Measurements from ENCODE around the gene BACH2.

The BACH2 gene

DNA sequence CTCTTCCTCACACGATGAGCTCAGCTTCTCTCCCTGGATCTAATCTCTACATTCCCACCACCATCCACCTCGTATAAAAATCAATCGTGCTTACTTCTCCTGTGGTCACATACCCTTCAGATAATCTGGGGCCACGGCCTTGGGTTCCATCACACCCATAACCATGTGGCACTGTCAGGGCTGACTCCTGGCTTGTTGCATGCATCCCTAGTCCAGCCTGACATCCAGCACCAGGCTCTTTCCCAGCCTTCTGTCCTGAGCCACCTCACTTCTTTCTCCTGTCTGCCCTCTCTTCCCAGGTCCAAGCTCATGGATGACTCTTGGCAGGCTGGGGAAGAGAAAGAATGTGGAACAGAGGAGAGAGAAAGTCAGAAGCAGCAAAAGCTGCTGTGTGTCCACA, 199.8 kb downstream of the BACH2 start:
- H2AFZ ChIP-seq (ENCODE audit: low read length), result no peak overlapping the region
- no peaks in the 10 kb centered on the region for H3K36me3 ChIP-seq (replicated peaks in 1 of 2; ENCODE audit: control insufficient read depth in 2 of 2, insufficient read depth in 2 of 2, low read length in 2 of 2)
- no peak overlapping the region for H2BK12ac ChIP-seq (ENCODE audit: low read length)
- H3K18ac ChIP-seq (ENCODE audit: low read length), result no peak overlapping the region
- H3K27me3 ChIP-seq (ENCODE audit: control insufficient read depth in 3 of 3, insufficient read depth in 3 of 3, low read depth in 1 of 3, low read length in 3 of 3), result no peaks in the 10 kb centered on the region
- no peak overlapping the region for H2BK120ac ChIP-seq (ENCODE audit: low read depth, low read length)
- H3K23ac ChIP-seq (ENCODE audit: low read depth, low read length, poor library complexity), result no peak overlapping the region
- H2BK15ac ChIP-seq (ENCODE audit: low read length), result no peak overlapping the region
- peaks cover 0 to 5% of the 10 kb centered on the region in 2 donors for H3K9me3 ChIP-seq (replicated peaks in 1 of 2; ENCODE audit: control insufficient read depth in 2 of 2, insufficient read depth in 1 of 2, low read depth in 1 of 2, low read length in 2 of 2)
- no peak overlapping the region for H3K9ac ChIP-seq (ENCODE audit: low read depth, low read length, poor library complexity)
- no peak overlapping the region for H2AK5ac ChIP-seq (ENCODE audit: low read depth, low read length)
- H4K8ac ChIP-seq (ENCODE audit: low read depth, low read length), result no peak overlapping the region
- WGBS, 2 donors (ENCODE audit: extremely low coverage in 2 of 2, insufficient read length in 2 of 2, insufficient replicate concordance in 1 of 2), result no CpG with 5 or more reads among the region's 4 CpGs
- no peak overlapping the region for H4K91ac ChIP-seq (ENCODE audit: low read depth, low read length, poor library complexity)
- no peaks in the 10 kb centered on the region for H3K79me1 ChIP-seq (ENCODE audit: low read depth, low read length)
- no peak overlapping the region for H3K27ac ChIP-seq (replicated peaks; ENCODE audit: low read length)
- H3K4me2 ChIP-seq (ENCODE audit: insufficient read depth, low read length, poor library complexity, severe bottlenecking), result no peak overlapping the region
- no peak overlapping the region for H3K14ac ChIP-seq (ENCODE audit: low read length)
- H2BK5ac ChIP-seq (ENCODE audit: low read length), result no peak overlapping the region
- no peak for DNase-seq (ENCODE audit: low spot score)
- no peak overlapping the region for H3K4me3 ChIP-seq (ENCODE audit: low read length in 2 of 2)
- no peak overlapping the region for H3K4ac ChIP-seq (ENCODE audit: low read length)
- peaks cover 0 to 5% of the 10 kb centered on the region in 2 donors for H3K4me1 ChIP-seq (ENCODE audit: control insufficient read depth in 2 of 2, insufficient read depth in 1 of 2, low read depth in 1 of 2, low read length in 2 of 2)

DNA sequence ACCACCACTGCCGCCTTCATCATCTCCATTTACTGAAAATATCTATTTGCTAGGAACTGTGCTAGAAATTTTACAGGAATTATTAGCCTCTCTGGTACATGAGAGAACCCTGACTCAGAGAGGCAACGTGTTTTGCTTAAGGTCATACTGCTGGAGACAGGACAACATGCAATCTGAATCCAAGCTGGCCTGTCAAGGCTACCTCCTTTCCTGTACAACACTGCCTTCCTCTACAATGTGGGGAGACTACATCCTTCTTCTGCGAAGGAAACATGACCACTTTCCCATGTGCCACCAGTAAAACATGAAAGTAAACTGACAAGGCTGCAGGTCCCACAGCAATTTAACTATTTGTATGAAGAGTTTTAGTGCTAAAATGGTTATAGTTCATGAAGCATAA, 200.9 kb downstream of the BACH2 start:
- no peak for DNase-seq (ENCODE audit: low spot score)
- WGBS, 2 donors (ENCODE audit: extremely low coverage in 2 of 2, insufficient read length in 2 of 2, insufficient replicate concordance in 1 of 2), result no CpG with 5 or more reads among the region's 3 CpGs
- no peaks in the 10 kb centered on the region for H3K36me3 ChIP-seq (replicated peaks in 1 of 2; ENCODE audit: control insufficient read depth in 2 of 2, insufficient read depth in 2 of 2, low read length in 2 of 2)
- no peaks in the 10 kb centered on the region for H3K79me1 ChIP-seq (ENCODE audit: low read depth, low read length)
- H3K14ac ChIP-seq (ENCODE audit: low read length), result no peak overlapping the region
- no peak overlapping the region for H2BK12ac ChIP-seq (ENCODE audit: low read length)
- H4K8ac ChIP-seq (ENCODE audit: low read depth, low read length), result no peak overlapping the region
- H3K4me1 ChIP-seq (ENCODE audit: control insufficient read depth in 2 of 2, insufficient read depth in 1 of 2, low read depth in 1 of 2, low read length in 2 of 2), result peaks cover 0 to 5% of the 10 kb centered on the region in 2 donors
- no peak overlapping the region for H3K23ac ChIP-seq (ENCODE audit: low read depth, low read length, poor library complexity)
- no peak overlapping the region for H3K18ac ChIP-seq (ENCODE audit: low read length)
- H2AK5ac ChIP-seq (ENCODE audit: low read depth, low read length), result no peak overlapping the region
- no peak overlapping the region for H3K9ac ChIP-seq (ENCODE audit: low read depth, low read length, poor library complexity)
- no peak overlapping the region for H3K4me3 ChIP-seq (ENCODE audit: low read length in 2 of 2)
- no peak overlapping the region for H3K4me2 ChIP-seq (ENCODE audit: insufficient read depth, low read length, poor library complexity, severe bottlenecking)
- H4K91ac ChIP-seq (ENCODE audit: low read depth, low read length, poor library complexity), result no peak overlapping the region
- H3K27me3 ChIP-seq (ENCODE audit: control insufficient read depth in 3 of 3, insufficient read depth in 3 of 3, low read depth in 1 of 3, low read length in 3 of 3), result no peaks in the 10 kb centered on the region
- no peak overlapping the region for H2AFZ ChIP-seq (ENCODE audit: low read length)
- no peak overlapping the region for H2BK5ac ChIP-seq (ENCODE audit: low read length)
- H2BK120ac ChIP-seq (ENCODE audit: low read depth, low read length), result no peak overlapping the region
- no peak overlapping the region for H3K4ac ChIP-seq (ENCODE audit: low read length)
- H2BK15ac ChIP-seq (ENCODE audit: low read length), result no peak overlapping the region
- H3K27ac ChIP-seq (replicated peaks; ENCODE audit: low read length), result no peak overlapping the region
- peaks cover 0 to 2% of the 10 kb centered on the region in 2 donors for H3K9me3 ChIP-seq (replicated peaks in 1 of 2; ENCODE audit: control insufficient read depth in 2 of 2, insufficient read depth in 1 of 2, low read depth in 1 of 2, low read length in 2 of 2)

DNA sequence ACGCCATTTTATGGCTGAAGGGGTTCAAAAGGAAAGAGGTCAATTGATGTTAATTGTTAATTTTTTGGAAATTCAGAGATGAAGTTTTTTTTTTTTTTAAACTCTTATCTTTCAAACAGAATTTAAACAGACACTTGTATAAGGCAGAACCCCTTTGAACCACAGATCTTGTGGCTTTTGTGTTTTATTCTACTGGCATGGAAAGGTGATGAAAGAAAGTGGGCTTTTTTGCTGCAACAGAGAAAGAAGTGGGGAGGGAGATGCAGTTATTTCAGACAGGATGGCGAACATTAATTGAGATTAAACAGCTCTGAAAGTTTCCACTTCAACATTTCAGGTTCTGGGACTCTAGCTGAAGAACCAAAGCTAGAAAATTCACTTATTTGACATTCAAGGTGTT, 201.5 kb downstream of the BACH2 start:
- Histone ChIP-seq H2BK120ac (ENCODE audit: low read depth, low read length) (no peak overlapping the region), H4K91ac (ENCODE audit: low read depth, low read length, poor library complexity) (no peak overlapping the region), H4K8ac (ENCODE audit: low read depth, low read length) (no peak overlapping the region), H3K4me1 (ENCODE audit: control insufficient read depth in 2 of 2, insufficient read depth in 1 of 2, low read depth in 1 of 2, low read length in 2 of 2) (peaks cover 0 to 5% of the 10 kb centered on the region in 2 donors), H3K27me3 (ENCODE audit: control insufficient read depth in 3 of 3, insufficient read depth in 3 of 3, low read depth in 1 of 3, low read length in 3 of 3) (no peaks in the 10 kb centered on the region), H3K4me2 (ENCODE audit: insufficient read depth, low read length, poor library complexity, severe bottlenecking) (no peak overlapping the region), H3K27ac (replicated peaks; ENCODE audit: low read length) (no peak overlapping the region), H2BK15ac (ENCODE audit: low read length) (no peak overlapping the region), H3K18ac (ENCODE audit: low read length) (no peak overlapping the region), H3K4ac (ENCODE audit: low read length) (no peak overlapping the region), H3K36me3 (replicated peaks in 1 of 2; ENCODE audit: control insufficient read depth in 2 of 2, insufficient read depth in 2 of 2, low read length in 2 of 2) (no peaks in the 10 kb centered on the region), H2AK5ac (ENCODE audit: low read depth, low read length) (no peak overlapping the region), H3K14ac (ENCODE audit: low read length) (no peak overlapping the region), H3K9me3 (replicated peaks in 1 of 2; ENCODE audit: control insufficient read depth in 2 of 2, insufficient read depth in 1 of 2, low read depth in 1 of 2, low read length in 2 of 2) (peaks cover 0 to 4% of the 10 kb centered on the region in 2 donors), H3K9ac (ENCODE audit: low read depth, low read length, poor library complexity) (no peak overlapping the region), H3K23ac (ENCODE audit: low read depth, low read length, poor library complexity) (no peak overlapping the region), H3K4me3 (ENCODE audit: low read length in 2 of 2) (no peak overlapping the region), H3K79me1 (ENCODE audit: low read depth, low read length) (no peaks in the 10 kb centered on the region), H2BK12ac (ENCODE audit: low read length) (no peak overlapping the region), H2BK5ac (ENCODE audit: low read length) (no peak overlapping the region), H2AFZ (ENCODE audit: low read length) (no peak overlapping the region)
- WGBS, 2 donors (ENCODE audit: extremely low coverage in 2 of 2, insufficient read length in 2 of 2, insufficient replicate concordance in 1 of 2), result no CpG with 5 or more reads among the region's 2 CpGs
- no peak for DNase-seq (ENCODE audit: low spot score)

DNA sequence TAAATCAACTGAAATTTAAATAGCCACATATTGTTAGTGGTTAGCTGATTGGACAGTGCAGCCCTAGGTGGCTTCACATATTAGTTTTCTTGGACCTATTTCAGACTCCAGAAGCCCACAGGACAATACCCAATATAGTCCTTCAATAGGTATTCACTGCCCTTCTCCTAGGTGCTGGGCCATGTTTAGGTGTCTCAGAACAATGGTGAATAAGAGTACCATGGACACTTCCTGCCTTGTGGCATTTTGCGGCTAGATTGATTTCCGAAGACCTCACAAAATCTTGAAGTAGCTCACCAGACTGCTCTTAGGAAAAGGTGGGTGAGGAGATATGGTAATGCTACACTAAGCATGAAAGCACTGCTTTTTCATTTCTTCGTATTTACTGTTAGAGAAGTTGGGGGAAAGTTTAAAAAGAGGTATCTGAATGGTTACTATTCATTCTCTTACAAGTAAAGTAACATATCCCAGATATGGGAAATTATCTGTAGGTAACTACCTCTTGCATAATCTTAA, 203.0 kb downstream of the BACH2 start:
- Histone ChIP-seq H3K4ac (ENCODE audit: low read length) (no peak overlapping the region), H3K14ac (ENCODE audit: low read length) (no peak overlapping the region), H3K4me1 (ENCODE audit: control insufficient read depth in 2 of 2, insufficient read depth in 1 of 2, low read depth in 1 of 2, low read length in 2 of 2) (peaks cover 0 to 4% of the 10 kb centered on the region in 2 donors), H3K9me3 (replicated peaks in 1 of 2; ENCODE audit: control insufficient read depth in 2 of 2, insufficient read depth in 1 of 2, low read depth in 1 of 2, low read length in 2 of 2) (peaks cover 0 to 4% of the 10 kb centered on the region in 2 donors), H4K8ac (ENCODE audit: low read depth, low read length) (no peak overlapping the region), H3K4me2 (ENCODE audit: insufficient read depth, low read length, poor library complexity, severe bottlenecking) (no peak overlapping the region), H3K79me1 (ENCODE audit: low read depth, low read length) (no peaks in the 10 kb centered on the region), H2AFZ (ENCODE audit: low read length) (no peak overlapping the region), H3K23ac (ENCODE audit: low read depth, low read length, poor library complexity) (no peak overlapping the region), H3K9ac (ENCODE audit: low read depth, low read length, poor library complexity) (no peak overlapping the region), H2AK5ac (ENCODE audit: low read depth, low read length) (no peak overlapping the region), H2BK5ac (ENCODE audit: low read length) (no peak overlapping the region), H2BK120ac (ENCODE audit: low read depth, low read length) (no peak overlapping the region), H3K18ac (ENCODE audit: low read length) (no peak overlapping the region), H3K36me3 (replicated peaks in 1 of 2; ENCODE audit: control insufficient read depth in 2 of 2, insufficient read depth in 2 of 2, low read length in 2 of 2) (no peaks in the 10 kb centered on the region), H3K27ac (replicated peaks; ENCODE audit: low read length) (no peak overlapping the region), H2BK15ac (ENCODE audit: low read length) (no peak overlapping the region), H3K4me3 (ENCODE audit: low read length in 2 of 2) (no peak overlapping the region), H4K91ac (ENCODE audit: low read depth, low read length, poor library complexity) (no peak overlapping the region), H3K27me3 (ENCODE audit: control insufficient read depth in 3 of 3, insufficient read depth in 3 of 3, low read depth in 1 of 3, low read length in 3 of 3) (no peaks in the 10 kb centered on the region), H2BK12ac (ENCODE audit: low read length) (no peak overlapping the region)
- WGBS, 2 donors (ENCODE audit: extremely low coverage in 2 of 2, insufficient read length in 2 of 2, insufficient replicate concordance in 1 of 2), result no CpG with 5 or more reads among the region's 3 CpGs
- DNase-seq (ENCODE audit: low spot score), result no peak
